ENCODE data around the gene ARHGEF5.

DNA sequence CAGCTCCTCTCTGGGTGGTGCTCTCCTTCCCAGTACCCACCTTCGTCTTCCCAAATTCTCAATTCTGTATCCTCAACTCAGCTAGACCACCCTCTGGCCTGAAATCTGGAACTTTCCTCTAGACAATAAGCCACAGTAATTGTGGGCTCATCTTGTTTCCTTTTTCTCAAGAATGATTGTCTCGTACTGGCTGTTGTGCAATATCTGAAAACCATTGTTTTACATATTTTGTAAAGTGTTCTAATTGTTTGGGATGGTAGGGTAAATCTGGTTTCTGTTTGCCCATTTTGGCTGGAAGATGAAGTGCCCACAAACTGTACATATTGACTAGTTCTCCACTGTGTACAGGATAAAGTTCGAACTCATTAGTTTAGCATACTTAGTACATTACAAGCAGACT is 59.6 kb downstream of the ARHGEF5 start:
- TF ChIP-seq SUZ12 (IDR thresholded peaks at IDR 0.05; ENCODE audit: extremely low read depth, insufficient read depth, insufficient read length) (no peak), ZNF274 (IDR thresholded peaks at IDR 0.05; ENCODE audit: low read depth, low read length) (no peak), YY1 (IDR thresholded peaks at IDR 0.05; ENCODE audit: insufficient read depth, insufficient read length) (no peak)
